ENCODE measurements around the gene ARID5B. TPM values are rescaled to one million over a fixed set of nuclear protein-coding genes. Genes with fewer than 3 reads are reported as not detected.

The ARID5B gene
- total and polyA plus RNA-seq, 2 donors (not counting 3 experiments of a cell fraction or from before 2014, with no cell fraction given) = 5.6 to 8.9 TPM

DNA sequence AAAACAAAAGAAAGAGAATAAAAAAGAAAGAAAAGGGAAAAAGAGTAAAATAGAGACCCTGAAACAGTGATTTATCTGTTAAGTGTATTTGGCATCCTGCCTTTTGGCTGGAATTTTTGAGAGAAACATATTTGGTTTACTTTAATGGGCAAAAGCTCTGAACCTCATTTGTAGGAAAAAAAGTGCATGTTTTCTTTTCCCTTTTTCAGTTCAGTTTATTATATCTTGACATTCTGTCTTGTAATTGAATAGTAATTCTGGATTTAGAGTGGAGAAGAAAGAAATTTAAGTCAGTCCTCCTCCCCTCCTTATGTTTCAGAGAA is 69.5 kb downstream of the ARID5B start:
- Histone ChIP-seq H3K4me2 (ENCODE audit: insufficient read depth, low read length) (no peak overlapping the region), H2AFZ (ENCODE audit: low read depth, low read length) (no peak overlapping the region), H3K9me3 (replicated peaks; ENCODE audit: control insufficient read depth, insufficient read depth, low read length) (no peaks in the 10 kb centered on the region), H3K27me3 (ENCODE audit: control insufficient read depth in 2 of 2, insufficient read depth in 2 of 2, low read length in 2 of 2) (no peaks in the 10 kb centered on the region), H3K4me1 (ENCODE audit: control insufficient read depth, extremely low read depth, insufficient read depth, low read length) (peaks cover 26% of the 10 kb centered on the region), H3K4me3 (replicated peaks in 1 of 3; ENCODE audit: insufficient read depth in 1 of 3, low read depth in 1 of 3, low read length in 3 of 3) (no peak overlapping the region), H3K79me2 (ENCODE audit: control insufficient read depth, insufficient read depth, low read length) (no peaks in the 10 kb centered on the region), H3K36me3 (ENCODE audit: control insufficient read depth in 2 of 2, extremely low read depth in 1 of 2, insufficient read depth in 2 of 2, low read length in 2 of 2) (no peaks in the 10 kb centered on the region), H3K27ac (ENCODE audit: insufficient read depth, low read depth, low read length) (no peak overlapping the region), H3K9me1 (replicated peaks; ENCODE audit: control insufficient read depth, extremely low read depth, insufficient read depth, low read length) (no peaks in the 10 kb centered on the region), H4K20me1 (replicated peaks; ENCODE audit: control insufficient read depth, extremely low read depth, insufficient read depth, low read length) (no peaks in the 10 kb centered on the region), H3K9ac (replicated peaks; ENCODE audit: extremely low read depth, insufficient read depth, low read length) (no peak overlapping the region)
- BruUV-seq (replicated peaks) = no TSS peak
- dilution Hi-C loops (cut with MboI; ENCODE audit: extremely low pct_ligation_motif_present, low sequenced_read_pairs) = no loop called here
- FAIRE-seq (no peak), DNase-seq (ENCODE audit: low read depth, low spot score) (no peak)
- POLR2A ChIA-PET = no interaction called here
- CTCF ChIA-PET = interaction anchor here (1.7 kb wide), 1 partner anchor 22 kb away, joined by 4 read pairs; no protein-coding TSS in a partner anchor
- intact Hi-C loops (cut with micrococcal nuclease) = no loop called here
- TF ChIP-seq JUN (IDR thresholded peaks at IDR 0.05; ENCODE audit: borderline replicate concordance, insufficient read depth, insufficient read length, low read depth) = no peak
- TF ChIP-seq MYC (IDR thresholded peaks at IDR 0.05; ENCODE audit: low read depth, low read length) = no peak
- TF ChIP-seq, protein P1, sequence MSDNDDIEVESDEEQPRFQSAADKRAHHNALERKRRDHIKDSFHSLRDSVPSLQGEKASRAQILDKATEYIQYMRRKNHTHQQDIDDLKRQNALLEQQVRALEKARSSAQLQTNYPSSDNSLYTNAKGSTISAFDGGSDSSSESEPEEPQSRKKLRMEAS (IDR thresholded peaks at IDR 0.05; ENCODE audit: insufficient read depth, insufficient read length) = no peak
- no peak for TF ChIP-seq POLR2AphosphoS5 (IDR thresholded peaks at IDR 0.05; ENCODE audit: insufficient read depth, low read depth, low read length)
- no peak for TF ChIP-seq POLR2A (IDR thresholded peaks at IDR 0.05; ENCODE audit: low read depth, low read length)
- TF ChIP-seq EZH2 (IDR thresholded peaks at IDR 0.05; ENCODE audit: borderline replicate concordance, low read depth, low read length, severe bottlenecking) = no peak
- TF ChIP-seq FOS (IDR thresholded peaks at IDR 0.05; ENCODE audit: borderline replicate concordance, insufficient read depth, low read length) = no peak
- TF ChIP-seq, protein P2, sequence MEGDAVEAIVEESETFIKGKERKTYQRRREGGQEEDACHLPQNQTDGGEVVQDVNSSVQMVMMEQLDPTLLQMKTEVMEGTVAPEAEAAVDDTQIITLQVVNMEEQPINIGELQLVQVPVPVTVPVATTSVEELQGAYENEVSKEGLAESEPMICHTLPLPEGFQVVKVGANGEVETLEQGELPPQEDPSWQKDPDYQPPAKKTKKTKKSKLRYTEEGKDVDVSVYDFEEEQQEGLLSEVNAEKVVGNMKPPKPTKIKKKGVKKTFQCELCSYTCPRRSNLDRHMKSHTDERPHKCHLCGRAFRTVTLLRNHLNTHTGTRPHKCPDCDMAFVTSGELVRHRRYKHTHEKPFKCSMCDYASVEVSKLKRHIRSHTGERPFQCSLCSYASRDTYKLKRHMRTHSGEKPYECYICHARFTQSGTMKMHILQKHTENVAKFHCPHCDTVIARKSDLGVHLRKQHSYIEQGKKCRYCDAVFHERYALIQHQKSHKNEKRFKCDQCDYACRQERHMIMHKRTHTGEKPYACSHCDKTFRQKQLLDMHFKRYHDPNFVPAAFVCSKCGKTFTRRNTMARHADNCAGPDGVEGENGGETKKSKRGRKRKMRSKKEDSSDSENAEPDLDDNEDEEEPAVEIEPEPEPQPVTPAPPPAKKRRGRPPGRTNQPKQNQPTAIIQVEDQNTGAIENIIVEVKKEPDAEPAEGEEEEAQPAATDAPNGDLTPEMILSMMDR (IDR thresholded peaks at IDR 0.05; ENCODE audit: extremely low read depth in 1 of 2, insufficient read depth in 1 of 2, low read depth in 1 of 2, low read length in 2 of 2) = no peak
- TF ChIP-seq GATA2 (IDR thresholded peaks at IDR 0.05; ENCODE audit: insufficient read depth, insufficient read length, low read depth, low read length) = no peak

Measured in endothelial cell of umbilical vein (primary cell).